Adipocyte (in vitro differentiated cells): Measurements from ENCODE around the gene MAP3K4.

ENCODE experiments used
- DNase-seq: peaks from one replicate; pipeline ENCODE4 v3.0.0-alpha.2; 2015; ENCODE audit warnings: low read depth
- H3K27me3 ChIP-seq: replicated peaks from 2 replicates; pipeline ENCODE4 v1.7.0; 2013; ENCODE audit warnings: mild to moderate bottlenecking, low read length, moderate library complexity; ENCODE audit not compliant: control insufficient read depth, insufficient read depth
- H3K36me3 ChIP-seq: 2 replicates; pipeline ENCODE4 v1.7.0; 2013; ENCODE audit warnings: low read length, mild to moderate bottlenecking, moderate library complexity; ENCODE audit not compliant: control insufficient read depth, insufficient read depth, severe bottlenecking
- H3K4me1 ChIP-seq: 2 replicates; pipeline ENCODE4 v1.7.0; 2013; ENCODE audit warnings: mild to moderate bottlenecking, low read length, moderate library complexity; ENCODE audit not compliant: control insufficient read depth, insufficient read depth
- H3K4me3 ChIP-seq: 2 replicates; pipeline ENCODE4 v1.7.0; 2013; ENCODE audit warnings: mild to moderate bottlenecking, low read length, moderate library complexity
- H3K9ac ChIP-seq: 2 replicates; pipeline ENCODE4 v1.7.0; 2013; ENCODE audit warnings: mild to moderate bottlenecking, low read length, moderate library complexity
- H3K9me3 ChIP-seq: 2 replicates; pipeline ENCODE4 v1.7.0; 2013; ENCODE audit warnings: mild to moderate bottlenecking, low read length, moderate library complexity; ENCODE audit not compliant: control insufficient read depth

MAP3K4 gene

GRCh38 chr6:161091972-161092701 lies 100.6 kb downstream of the MAP3K4 start:
- H3K36me3 ChIP-seq: peaks cover 54% of the 10 kb centered on the region
- H3K4me3 ChIP-seq: no peak overlapping the region
- peaks cover 15% of the 10 kb centered on the region for H3K4me1 ChIP-seq
- DNase-seq: no peak
- no peaks in the 10 kb centered on the region for H3K9me3 ChIP-seq
- no peak overlapping the region for H3K9ac ChIP-seq
- H3K27me3 ChIP-seq: no peaks in the 10 kb centered on the region

DNA sequence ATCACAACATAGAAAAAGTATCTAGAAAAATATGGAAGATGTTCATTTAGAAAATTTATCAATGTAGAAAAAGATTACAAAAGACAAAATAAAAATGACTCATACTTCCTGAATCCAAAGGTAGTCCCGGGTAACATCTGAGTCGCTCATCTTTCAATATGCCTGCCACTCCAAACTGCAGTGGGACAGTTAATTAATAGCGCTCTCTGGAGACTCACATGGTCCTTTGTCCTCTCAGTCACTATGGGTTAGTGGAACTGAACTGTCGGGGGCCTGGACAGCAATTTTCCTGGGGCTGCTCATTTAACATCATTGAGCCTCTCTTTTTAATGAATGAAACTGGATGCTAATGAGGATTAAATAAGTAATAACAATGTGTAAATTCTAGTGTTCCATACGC lies 103.4 kb downstream of the MAP3K4 start:
- no peak for DNase-seq
- H3K36me3 ChIP-seq: peaks cover 52% of the 10 kb centered on the region
- H3K9ac ChIP-seq: no peak overlapping the region
- no peaks in the 10 kb centered on the region for H3K9me3 ChIP-seq
- no peak overlapping the region for H3K4me3 ChIP-seq
- no peaks in the 10 kb centered on the region for H3K27me3 ChIP-seq
- H3K4me1 ChIP-seq: peaks cover 15% of the 10 kb centered on the region

DNA sequence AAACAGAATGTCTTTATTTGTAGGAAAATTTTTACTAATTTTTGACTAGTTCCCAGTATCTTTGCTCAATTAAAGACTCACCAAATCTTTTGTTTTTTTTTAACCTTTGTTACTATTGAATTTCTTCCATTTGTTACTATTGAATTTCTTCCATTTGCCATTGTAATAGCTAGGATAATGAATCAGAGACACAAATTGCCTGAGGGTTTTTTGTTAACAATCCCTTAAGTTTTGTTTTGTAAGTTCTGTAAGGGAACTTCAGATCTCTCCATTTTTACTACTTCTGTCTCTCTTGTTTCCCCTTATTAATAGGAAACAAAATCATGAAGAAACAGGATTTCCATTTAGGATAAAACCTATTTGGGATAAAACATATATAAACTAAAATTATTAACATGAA lies 104.3 kb downstream of the MAP3K4 start:
- Histone ChIP-seq H3K27me3 (no peaks in the 10 kb centered on the region), H3K9ac (no peak overlapping the region), H3K4me1 (peaks cover 15% of the 10 kb centered on the region), H3K36me3 (peaks cover 52% of the 10 kb centered on the region), H3K4me3 (no peak overlapping the region), H3K9me3 (no peaks in the 10 kb centered on the region)
- DNase-seq: peak; percentile 53

DNA sequence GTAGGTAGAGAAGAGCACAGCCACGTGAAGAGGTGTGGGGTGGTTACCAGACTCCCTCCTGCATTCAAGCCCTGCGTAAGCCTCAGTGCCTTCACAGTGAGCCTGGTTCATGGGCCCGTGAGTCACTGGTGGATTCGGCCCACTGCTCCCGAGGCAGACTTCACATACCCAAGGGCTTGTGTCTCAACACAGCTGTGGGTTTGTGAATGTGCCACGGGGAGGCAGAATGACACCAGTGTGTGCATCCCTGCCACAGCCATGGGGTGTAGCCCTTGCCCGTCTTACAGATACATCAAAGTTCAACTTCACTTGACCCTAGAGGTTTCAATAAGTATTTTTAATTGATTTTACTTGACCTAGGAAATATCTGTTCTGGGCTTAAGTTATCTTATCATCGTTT lies 108.5 kb downstream of the MAP3K4 start:
- Histone ChIP-seq H3K4me3 (no peak overlapping the region), H3K9ac (no peak overlapping the region), H3K9me3 (no peaks in the 10 kb centered on the region), H3K36me3 (peaks cover 55% of the 10 kb centered on the region), H3K27me3 (no peaks in the 10 kb centered on the region), H3K4me1 (peaks cover 6% of the 10 kb centered on the region)
- DNase-seq: no peak

DNA sequence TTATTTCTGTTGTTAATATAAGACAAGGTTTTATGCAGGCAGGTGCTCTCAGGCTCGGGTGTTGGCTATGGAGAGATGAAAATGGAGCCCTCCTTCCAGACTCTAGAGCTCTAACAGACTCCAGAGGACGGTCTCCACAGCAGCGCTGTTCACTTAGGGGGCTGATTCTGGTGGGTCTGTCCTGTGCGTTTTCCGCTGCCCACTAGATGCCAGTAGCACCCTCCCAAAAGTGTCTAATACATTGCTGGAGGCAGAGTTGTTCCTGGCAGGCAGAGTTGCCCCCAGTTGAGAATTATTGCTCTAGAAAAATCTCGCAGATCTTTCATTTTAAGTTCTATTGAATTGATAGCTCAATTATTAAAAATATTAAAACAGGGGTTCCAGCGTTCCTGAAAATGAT lies 109.9 kb downstream of the MAP3K4 start:
- Histone ChIP-seq H3K36me3 (peaks cover 59% of the 10 kb centered on the region), H3K9me3 (no peaks in the 10 kb centered on the region), H3K4me1 (peaks cover 20% of the 10 kb centered on the region), H3K4me3 (no peak overlapping the region), H3K27me3 (no peaks in the 10 kb centered on the region), H3K9ac (no peak overlapping the region)
- peak; percentile 18 for DNase-seq

GRCh38 chr6:161103475-161103874 lies 111.9 kb downstream of the MAP3K4 start:
- Histone ChIP-seq H3K4me1 (peaks cover 30% of the 10 kb centered on the region), H3K36me3 (peaks cover 57% of the 10 kb centered on the region)

GRCh38 chr6:161104966-161105365 lies 113.4 kb downstream of the MAP3K4 start:
- Histone ChIP-seq H3K4me3 (peak overlapping the region; percentile 13), H3K27me3 (no peaks in the 10 kb centered on the region), H3K4me1 (peaks cover 30% of the 10 kb centered on the region), H3K9ac (no peak overlapping the region), H3K36me3 (peaks cover 60% of the 10 kb centered on the region), H3K9me3 (no peaks in the 10 kb centered on the region)
- DNase-seq: peak; percentile 5

More at GRCh38 chr6:161103475-161103874, 111.9 kb downstream of the MAP3K4 start:
- no peak for DNase-seq
- Histone ChIP-seq H3K4me3 (no peak overlapping the region), H3K9ac (no peak overlapping the region), H3K9me3 (no peaks in the 10 kb centered on the region), H3K27me3 (no peaks in the 10 kb centered on the region)

- H3K4me1 ChIP-seq: peaks cover 30% of the 10 kb centered on the region
- no peaks in the 10 kb centered on the region for H3K27me3 ChIP-seq
- no peak for DNase-seq
- no peaks in the 10 kb centered on the region for H3K9me3 ChIP-seq
- H3K9ac ChIP-seq: no peak overlapping the region
- peaks cover 61% of the 10 kb centered on the region for H3K36me3 ChIP-seq
- no peak overlapping the region for H3K4me3 ChIP-seq
These were observed 113.8 kb downstream of the MAP3K4 start for GRCh38 chr6:161105408-161105807.

DNA sequence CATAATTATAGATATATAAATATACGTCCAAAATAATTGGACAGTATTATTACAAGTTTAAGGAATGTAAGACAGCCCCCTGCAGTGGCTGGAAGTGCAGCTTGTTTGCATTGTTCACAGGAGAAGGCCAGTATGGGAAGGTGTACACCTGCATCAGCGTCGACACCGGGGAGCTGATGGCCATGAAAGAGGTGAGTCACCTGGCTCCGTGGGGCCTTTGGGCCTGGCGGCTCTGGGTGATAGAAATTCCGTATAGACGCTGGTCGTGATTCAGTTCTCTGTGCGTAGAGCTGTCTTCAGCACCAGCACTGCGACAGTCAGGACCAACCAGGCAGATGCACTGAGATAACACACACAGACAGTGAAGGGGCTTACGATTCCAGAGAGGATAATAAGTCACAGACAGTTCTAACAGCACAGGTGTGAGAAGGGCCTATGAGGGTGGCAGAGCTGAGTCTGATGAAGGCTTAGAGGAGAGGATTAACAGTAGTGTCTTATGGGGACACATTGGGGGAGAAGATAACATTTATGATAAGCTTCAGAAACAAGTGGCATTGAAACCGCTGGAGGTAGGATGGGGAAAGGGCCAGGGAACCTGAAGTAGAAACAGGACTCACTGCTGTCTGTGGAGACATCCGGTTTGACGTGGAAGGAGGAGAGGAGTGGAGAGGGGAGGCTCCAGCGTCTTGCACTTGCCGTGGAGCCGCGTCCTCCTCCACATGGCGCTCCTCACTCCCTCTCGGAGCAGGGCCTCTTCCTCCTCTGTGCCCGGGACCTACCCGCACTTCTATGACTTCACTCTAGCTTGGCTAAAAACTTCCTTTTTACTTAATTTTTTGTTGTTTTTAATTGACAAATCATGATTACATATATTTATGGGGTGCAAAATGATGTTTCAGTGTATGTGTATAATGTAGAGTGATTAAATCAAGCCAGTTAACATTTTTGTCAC lies 116.5 kb downstream of the MAP3K4 start:
- no peaks in the 10 kb centered on the region for H3K9me3 ChIP-seq
- H3K9ac ChIP-seq: no peak overlapping the region
- peaks cover 30% of the 10 kb centered on the region for H3K4me1 ChIP-seq
- H3K36me3 ChIP-seq: peaks cover 74% of the 10 kb centered on the region
- DNase-seq: no peak
- no peaks in the 10 kb centered on the region for H3K27me3 ChIP-seq
- no peak overlapping the region for H3K4me3 ChIP-seq

DNA sequence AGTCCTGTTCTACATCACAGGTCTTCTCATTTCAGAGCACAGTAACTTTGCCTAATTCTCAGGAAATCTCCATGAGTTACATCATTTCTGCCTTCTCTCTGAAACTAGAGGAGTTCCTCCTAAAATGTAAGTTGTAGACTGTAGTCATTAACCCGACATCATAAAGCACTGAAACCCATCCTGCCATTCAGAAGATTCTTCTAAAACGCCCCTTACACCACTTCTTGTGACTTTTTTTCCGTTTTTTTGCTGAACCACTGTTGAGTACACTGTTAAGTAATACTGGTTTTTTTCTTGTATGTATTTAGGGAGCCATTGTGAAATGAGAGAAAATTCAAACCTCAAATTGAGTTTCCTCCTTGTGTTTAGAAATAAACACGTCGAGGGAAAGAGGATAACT lies 117.3 kb downstream of the MAP3K4 start:
- Histone ChIP-seq H3K4me3 (no peak overlapping the region), H3K9me3 (no peaks in the 10 kb centered on the region), H3K9ac (no peak overlapping the region), H3K36me3 (peaks cover 73% of the 10 kb centered on the region), H3K4me1 (peaks cover 30% of the 10 kb centered on the region), H3K27me3 (no peaks in the 10 kb centered on the region)
- DNase-seq: no peak

GRCh38 chr6:161109366-161109765 lies 117.8 kb downstream of the MAP3K4 start:
- Histone ChIP-seq H3K4me1 (peaks cover 30% of the 10 kb centered on the region), H3K4me3 (no peak overlapping the region), H3K36me3 (peaks cover 77% of the 10 kb centered on the region), H3K27me3 (no peaks in the 10 kb centered on the region), H3K9ac (no peak overlapping the region), H3K9me3 (no peaks in the 10 kb centered on the region)
- no peak for DNase-seq
